ENCODE results near the gene TREML1.

TREML1 gene

DNA sequence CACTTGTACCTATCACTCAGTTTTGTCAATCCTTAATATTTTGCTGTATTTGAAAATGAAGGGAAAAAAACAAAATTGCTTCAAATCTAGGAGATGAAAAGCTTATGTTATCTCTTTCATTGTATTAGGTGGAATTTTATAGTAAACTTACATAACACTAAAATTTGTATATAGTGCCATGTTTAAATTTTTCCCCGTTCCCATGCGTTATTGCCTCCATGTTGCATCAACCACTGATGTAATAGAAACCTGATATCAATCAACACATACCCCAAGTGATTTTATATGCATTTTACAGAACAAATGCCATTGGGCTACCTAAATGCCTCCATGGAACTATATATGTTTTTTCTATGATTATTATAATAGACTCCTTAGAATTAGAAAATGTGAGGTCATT lies 23.5 kb upstream of the TREML1 start:
- no peak for DNase-seq

DNA sequence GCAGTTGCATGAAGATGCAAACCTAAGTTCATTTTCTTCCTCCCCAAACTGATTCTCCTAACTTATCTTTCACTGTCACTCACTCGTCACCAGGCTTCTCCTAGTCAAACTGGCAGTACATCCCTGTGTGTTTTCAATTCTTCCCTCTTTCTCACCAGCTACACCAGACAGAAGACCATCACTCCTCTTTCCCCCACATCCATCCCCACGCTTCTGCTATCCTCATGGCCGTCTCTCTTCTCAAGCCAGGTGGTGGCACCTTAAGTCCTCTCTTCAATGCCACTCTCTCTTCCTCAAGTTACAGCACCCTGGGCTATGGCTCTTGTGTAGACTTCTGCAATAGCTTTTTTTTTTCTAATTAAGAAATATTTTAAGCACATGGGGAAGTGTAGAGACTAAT lies 23.1 kb upstream of the TREML1 start:
- DNase-seq: no peak

DNA sequence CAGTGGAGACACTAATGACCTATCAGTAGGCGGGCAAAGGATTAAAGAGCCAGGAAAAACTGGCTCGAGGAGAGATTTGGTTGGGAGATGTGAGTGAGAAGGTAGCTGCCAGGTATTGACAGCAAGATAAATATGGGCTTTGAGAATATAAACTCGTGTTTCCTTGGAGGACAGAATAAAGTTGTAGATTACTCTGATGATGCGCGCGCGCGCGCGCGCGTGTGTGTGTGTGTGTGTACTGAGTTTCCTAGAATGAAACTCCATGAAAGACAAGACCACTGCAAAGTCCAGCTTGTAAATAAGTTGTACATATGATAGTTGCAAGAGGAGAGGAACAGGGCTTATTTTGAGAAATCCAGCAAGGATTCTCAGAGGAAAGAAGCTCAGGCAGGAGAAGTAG lies 22.0 kb upstream of the TREML1 start:
- DNase-seq: no peak

DNA sequence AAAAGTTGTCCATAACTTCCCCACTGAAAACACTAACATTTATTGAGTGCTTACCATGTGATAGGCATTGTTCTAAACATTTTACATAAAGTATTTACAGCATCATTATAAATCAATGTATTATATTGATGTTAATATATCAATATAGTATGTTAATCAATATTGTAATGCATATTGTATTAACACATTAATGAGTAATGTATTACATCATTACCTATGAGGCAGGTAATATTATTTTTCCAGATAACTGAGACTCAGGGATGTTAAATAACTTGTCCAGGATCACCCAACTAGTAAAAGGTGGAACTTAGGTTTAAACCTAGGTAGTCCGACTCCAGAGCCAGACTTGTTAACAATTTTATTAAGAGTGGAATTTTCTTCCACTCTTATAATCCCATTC lies 20.9 kb upstream of the TREML1 start:
- no peak for DNase-seq

DNA sequence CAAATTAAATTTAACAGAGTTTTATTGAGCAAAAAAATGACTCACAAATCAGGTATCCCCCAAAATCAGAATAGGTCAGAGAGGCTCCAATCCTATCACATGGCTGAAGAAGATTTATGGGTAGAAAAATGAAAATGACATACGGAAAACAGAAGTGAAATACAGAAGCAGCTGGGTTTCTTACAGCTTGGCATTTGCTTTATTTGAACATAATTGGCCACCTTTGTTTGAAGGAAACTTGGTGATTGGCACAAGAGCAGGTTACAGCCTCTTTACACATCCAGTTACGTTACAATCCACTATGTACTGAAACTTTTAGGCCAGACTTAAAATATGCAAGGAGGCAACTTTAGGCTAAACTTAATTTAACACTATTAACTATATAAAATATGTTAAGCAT lies 20.5 kb upstream of the TREML1 start:
- no peak for DNase-seq

DNA sequence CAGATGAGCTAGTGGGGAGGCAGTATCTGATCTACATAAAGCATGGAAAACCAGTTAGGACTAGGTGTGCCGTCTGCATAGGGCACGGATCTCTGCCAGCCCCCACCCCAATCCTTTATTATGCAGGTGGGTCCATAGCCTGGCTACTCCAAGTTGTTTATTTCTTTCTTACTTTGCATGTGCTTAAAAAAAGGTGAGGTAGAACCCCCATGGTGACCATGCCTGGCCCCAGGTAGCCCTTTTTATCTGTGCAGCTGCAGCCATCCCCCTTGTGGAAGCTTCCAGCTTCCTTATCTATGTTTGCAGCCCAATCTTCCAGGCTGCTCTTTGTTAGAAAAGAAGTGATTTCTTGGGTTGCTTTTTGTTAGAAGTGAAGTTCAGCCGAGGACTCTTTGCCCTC lies 17.8 kb upstream of the TREML1 start:
- no peak for DNase-seq

DNA sequence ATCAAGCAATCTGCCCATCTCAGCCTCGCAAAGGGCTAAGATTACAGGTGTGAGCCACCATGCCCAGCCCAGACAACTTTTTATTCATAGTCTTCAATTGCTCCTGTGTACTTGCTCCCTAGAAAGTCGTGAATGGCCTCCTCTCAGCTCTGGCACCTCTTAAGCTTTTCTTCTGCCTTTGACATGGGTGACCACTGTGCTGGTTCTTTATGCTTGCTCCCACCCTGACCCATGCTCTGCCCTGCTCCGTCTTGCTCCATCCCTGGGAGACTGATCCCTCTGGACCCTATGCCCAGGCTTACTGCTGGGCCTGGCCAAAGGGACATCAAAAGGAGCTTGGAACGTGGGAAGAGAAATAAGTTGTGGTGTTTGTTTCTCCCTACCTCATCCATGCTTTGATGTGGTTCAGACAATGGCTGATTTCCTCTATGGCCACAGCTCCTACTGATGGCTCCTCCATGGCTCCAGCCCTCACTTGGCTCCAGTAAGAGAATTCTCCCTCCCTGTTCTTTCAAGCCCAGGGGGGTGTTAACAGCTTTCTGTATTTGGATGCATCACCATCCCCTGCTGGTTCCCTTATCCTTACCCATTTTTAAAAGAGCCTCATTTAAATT lies 16.5 kb upstream of the TREML1 start:
- no peak for DNase-seq

DNA sequence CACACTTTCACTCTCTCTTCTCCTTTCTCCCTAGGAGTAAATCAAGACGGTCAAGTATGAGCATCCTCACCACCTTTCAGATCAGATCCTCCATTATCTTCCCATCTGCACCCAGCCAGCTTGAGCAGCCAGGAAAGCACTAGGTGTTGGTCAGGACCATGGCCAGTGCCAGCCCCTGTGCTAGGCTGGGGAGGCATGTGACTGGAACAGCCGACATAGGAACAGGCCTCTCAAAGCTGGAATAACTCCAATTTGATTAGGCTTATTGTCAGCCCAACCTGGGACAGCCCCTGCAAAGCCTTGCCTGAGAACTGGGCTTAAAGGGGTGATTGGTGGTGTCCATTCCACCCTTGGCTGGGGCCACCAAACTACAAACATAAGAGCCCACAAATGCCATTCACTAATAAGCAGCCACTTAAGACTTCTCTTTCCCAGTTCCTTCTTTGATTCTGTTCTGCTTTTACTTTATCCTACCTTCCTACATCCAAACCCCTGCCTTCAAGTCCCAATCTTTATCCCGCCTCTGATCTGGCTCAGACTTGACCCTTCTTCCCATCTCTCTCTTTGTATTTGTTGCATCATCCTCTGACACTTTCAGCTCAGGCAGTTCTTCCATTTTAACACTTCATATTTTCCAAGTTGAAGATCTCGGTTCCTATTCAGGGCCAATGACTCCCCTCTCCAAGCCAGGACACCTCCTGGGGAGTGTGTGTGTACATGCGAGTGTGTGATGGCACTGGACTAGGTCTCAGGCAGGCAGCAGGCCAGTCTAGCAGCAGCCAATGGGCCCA lies 13.2 kb upstream of the TREML1 start:
- DNase-seq: no peak

DNA sequence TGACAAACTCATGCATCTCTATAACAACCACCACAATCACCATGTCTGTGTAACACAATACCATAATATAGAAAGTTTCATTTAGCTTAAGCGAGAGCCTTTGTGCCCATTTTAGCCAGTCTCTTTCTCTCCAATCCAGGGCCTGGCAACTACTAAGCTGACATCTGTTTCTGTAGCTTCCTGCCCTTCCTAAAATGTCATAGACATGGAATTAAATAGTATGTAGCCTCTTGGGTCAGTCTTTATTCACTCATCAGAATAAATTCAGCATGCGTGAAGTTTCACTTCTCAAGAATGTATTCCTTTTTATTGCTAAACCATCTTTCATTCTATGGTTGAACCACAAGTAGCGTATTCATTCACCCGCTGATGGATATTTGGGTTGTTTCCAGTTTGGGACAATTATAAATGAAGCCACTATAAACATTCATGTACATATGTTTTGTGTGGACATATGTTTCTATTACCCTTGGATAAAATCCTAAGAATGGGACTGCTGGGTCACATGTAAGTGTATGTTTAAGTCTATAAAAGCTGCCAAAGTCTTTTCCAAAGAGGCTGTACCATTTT lies 10.5 kb upstream of the TREML1 start:
- no peak for DNase-seq

DNA sequence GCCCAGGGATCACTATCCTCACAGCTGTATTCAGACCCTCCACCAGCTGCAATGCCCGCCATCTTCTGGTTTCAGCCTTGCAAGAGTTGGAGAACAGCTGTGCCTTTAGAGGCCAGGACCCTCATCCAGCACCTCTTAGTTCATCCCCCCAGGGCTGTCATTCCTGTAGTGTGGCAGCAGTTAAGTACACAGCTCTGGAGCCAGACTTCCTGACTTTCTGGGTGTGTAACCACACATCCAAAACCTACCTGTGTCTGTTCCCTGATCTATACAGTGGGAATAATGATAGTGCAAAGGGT lies 9.2 kb upstream of the TREML1 start:
- no peak for DNase-seq

DNA sequence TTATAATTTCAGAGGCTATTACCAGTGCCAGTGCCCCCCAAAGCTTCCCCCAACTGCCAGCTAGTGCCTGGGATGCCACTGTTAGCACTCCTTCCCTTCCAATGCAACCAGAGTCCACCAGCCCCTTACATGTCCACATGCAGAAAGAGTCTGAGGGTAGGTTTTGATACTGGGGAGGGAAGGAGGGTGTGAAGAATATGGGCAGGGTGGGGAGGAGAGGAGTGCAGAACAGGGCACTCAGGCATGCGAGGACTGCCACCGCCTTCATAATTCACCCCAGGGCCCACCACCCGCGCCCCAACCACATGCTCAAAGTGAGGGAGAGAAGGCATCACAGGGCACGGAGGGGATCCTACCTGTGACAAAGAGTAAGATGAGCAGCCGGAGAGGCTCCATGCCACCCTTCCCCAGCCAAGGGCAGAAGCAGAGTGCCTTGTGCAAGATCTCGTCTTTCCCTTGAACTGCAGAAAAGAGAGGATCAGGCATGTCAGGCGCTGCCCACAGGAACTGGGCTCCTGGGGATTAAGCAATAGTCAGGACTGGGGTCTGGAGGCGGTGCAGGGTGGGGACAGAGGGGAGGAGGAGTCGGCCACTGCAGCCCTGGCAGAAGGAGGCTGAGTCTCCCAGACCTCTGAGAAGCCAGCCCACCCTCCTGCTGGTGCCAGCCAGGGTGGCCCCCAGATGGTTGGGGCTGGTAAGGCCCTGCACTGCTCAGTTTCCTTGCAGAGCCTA lies 8.7 kb upstream of the TREML1 start, which contains the start of gene TREM2:
Gene TREM2 (minus strand): TSS at position 430 of the 732 bp plus-strand sequence. CDS start 34 bp downstream, at position 396.
- no peak for DNase-seq

DNA sequence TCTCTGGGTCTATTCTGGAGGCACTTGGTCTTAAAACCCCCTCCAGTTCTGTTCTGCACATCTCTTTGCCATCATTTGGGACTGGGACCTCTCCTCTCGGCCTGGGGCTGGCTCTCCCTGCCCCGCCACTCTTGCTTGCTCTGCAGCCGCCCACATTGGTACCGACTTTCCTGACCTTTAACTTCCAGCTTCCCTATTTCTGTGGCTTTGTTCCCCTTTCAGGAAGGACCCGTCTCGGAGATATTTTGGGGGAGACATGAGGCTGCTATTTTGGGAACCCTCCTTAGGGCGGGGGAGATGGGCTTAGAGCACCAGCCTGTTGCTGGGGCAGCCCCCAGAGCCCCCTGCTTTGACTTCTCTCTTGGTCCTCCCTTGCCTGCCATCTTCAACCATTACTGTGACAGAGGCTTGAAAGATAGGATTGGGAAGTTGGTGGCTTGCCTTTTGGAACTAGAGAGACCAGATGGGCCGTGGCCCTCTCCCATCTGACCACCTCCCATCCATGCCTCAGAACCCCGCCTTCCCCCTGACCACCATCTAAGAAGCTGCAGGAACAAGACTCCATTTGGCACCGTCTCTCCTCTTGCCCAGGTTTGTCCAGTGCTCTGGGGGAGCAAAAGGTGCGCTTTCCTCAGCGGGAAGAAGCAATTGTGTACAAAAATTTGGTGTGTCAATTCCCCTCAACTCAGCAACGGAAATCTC lies 7.9 kb upstream of the TREML1 start:
- DNase-seq: no peak

DNA sequence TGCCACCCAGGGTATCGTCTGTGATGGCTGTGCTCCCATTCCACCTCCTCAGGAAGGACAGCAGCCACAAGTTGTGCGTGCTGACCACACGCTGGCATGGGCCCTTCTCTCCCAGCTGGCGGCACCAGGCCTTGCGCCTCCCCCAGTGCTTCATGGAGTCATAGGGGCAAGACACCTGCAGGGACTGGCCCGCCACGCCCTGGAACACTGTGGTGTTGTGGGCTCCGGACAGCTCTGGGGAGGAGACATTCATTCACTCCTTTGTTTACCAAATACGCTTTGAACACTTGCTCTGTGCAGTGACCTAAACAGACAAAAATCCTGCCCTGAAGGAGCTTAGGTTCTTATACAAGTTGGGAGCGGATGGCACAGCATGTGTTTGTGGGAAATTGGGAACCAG lies 7.2 kb upstream of the TREML1 start:
- DNase-seq: no peak

DNA sequence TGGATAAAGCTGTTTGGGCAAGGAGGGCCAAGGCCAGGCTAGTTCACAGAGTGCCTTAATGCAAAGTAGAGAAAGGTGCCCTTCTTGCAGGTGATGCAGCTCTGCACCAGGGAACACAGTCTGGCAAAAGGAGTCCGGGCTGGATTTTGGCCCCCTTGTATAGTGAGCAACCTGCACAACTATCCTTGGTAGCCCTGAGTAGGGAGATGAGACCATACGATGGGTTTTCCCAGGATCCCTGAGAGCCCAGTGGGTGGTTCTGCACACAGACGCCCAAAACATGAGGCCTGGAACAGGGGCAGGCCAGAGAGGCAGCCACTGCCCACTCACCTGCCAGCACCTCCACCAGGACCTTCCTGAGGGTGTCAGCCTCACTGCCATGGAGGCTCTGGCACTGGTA lies 6.8 kb upstream of the TREML1 start:
- no peak for DNase-seq

DNA sequence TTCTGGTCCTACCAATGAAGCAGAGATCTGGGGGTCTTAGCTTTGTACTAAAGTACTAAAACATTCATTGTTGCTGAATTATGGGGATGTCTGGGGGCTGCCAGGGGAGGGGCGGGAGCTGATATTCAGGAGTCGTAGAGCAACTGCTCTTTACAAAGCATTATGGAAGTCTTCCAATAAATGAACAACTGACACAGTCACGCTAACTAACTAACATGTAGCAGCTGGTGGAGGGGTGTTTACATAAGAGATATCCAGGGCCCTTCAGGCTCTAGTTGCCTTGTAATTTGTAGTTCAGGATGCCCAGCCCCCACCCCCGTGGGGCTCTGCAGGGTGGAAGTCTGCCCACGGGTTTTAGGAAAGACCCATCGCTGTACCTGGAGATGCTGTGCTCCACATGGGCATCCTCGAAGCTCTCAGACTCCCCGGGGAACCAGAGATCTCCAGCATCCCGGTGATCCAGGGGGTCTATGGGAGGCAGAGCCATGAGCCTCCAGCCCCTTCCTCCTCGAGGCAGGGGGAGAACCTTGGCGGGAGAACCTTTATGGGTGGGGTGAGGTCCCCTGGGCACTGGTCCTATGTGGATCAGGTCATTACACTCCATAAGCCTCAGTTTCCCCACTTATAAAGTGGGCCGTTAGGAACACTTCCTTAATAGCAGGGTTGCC lies 5.4 kb upstream of the TREML1 start:
- DNase-seq: no peak

DNA sequence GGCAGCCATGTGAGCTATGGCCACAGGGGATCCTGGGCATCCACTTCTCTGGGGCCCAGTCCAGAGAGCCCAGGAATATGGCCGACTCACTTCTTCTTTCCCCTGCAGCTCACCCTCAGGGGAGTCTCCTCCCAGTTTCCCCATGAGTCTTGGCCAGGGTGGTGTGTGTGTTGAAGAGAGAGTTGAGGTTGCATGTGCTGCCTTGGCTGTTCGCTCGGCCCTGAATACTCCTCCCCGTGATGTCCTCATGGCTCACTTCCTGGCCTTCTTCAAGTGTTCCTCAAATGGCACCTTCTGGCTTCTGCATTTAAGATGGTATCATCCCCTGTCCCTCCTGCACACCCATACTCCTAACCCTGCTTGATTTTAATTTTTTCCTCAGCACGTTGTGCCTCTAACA lies 3.2 kb upstream of the TREML1 start:
- no peak for DNase-seq

DNA sequence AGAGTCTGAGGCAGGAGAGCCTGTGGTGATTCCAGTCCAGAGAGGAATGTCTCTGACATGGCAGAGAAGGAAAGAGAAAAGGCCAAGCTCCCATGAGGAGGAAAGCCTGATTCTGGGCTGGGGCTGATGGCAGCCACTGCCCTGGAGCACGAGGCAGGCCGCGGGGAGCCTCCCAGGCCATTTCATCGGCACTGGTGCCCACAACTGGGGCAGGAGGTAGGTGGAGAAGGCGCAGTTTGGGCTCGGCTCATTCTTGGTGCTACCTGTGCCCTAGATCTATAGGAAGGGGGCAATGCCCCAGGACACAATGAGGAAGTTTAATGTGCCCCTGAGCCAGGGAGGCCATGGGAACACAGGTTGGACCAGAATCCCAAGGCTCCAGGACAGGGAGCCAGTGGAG lies 2.6 kb upstream of the TREML1 start:
- DNase-seq: no peak

DNA sequence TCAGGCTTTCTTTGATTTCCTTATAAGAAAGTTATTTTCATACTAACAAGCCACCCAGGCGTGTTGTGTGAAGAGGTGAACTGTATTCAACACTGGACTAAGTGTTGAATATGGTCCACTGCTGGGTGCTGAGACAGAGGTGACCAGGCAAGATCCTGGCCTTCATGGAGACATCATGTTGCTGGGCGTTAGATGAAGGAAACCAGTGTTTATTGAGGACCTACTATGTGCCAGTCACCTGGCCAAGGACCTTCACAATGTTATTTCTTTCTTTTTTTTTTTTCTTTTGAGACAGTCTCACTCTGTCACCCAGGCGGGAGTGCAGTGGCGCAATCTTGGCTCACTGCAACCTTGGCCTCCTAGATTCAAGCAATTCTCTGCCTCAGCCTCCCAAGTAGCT lies 1.9 kb upstream of the TREML1 start:
- no peak for DNase-seq

DNA sequence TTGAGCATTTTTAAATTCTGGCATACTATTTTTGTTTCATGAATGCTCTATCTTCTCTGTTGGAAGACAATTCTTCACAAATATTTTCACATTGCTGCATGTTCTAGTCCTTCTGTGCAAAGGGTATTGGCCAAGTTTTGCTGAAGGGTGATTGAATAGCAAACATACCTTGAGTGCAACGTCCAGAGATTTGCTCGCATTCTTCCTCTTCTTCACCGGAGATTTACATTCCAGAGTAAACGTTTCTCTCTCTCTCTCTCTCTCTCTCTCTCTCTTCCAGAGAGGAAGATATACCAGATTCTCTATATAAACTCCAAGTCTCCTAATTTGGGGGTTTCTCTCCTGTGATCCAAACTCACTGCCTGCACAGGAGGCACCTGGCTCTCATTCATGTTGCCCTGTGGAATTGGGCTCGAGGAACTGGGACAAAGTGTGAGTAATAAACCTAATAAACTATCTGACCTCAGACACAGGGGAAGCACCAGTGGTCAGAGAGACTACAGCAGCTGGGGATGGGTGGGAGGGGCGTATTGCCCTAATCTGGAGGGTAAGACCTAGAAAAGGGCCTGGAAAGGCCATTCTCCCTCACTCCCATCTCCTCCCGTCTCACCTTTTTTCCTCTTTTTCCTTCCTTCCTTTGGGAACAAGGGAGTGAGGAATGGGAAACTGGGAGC lies 1.1 kb upstream of the TREML1 start:
- DNase-seq: no peak

DNA sequence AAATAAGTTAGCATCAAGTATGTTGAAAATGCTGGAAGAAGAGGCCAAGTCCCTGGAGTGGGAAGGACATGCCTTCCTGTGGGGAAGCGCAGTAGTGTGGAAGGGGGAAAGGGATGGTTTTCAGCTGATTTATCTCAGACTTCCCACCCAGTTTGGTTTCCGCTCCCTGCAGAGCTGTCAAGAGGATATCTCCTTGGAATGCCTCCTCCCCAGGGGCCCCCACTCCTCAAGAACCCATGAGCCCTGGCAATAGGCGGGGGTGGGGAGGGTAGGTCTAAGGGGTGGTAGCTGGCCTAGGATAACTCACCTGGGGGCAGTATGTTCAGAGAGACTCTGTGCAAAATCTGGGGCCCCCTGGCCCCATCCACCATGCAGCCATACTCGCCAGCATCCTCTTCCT lies 696 bp downstream of the TREML1 start:
- DNase-seq: no peak

DNA sequence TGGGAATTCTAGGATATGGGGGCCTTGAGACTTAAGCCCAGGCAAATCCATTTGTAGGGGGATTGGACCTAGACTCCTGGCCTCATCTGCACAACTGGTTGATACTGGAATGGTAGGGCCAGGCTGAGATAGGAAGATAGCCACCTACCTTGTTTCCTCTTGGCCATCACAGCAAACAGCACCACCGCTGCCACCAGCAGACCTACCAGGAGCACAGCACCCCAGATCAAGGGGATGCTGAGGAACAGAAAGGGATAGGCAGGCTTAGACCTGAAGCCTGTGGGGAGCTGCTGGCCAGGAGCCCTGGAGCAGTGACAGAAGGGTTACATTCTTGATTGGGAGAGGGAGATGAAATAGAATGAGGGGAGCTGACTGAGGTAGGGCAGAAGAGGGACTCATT lies 3.5 kb downstream of the TREML1 start:
- DNase-seq: no peak

DNA sequence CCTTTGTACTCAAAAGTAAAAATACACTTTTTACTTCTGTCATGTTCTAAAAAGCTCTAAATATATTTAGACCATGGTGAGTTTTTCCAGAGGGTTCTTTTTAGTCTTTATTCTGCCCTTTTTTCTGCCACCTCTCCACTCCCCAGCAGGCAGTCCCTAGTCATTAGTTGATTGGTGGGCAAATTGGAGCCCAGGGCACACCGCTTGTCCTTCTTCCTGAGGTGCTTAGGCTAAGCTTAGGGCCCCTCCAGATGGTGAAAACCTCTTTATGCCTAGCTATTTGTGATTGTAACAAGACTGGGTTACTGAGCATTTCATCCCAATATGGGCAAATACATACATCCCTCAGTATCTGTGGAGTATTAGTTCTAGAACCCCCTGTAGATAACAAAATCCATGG lies 6.2 kb downstream of the TREML1 start:
- no peak for DNase-seq
